Activated naive CD4-positive, alpha-beta T cell treated with anti-CD3 and anti-CD28 coated beads for 36 hours (primary cell): Measurements from ENCODE around the gene KAT6B. TPM values are rescaled to one million over a fixed set of nuclear protein-coding genes. Genes with fewer than 3 reads are reported as not detected.

Source experiments
- CTCF ChIA-PET: fragments of 350-600 bp; sonication (Branson Sonifier 250); formaldehyde crosslinking; loops from one replicate; lab custom pipeline; 2021; ENCODE audit warnings: antibody characterized with exemption; lab: Charles Lee
- DNase-seq: peaks from one replicate; pipeline ENCODE4 v3.0.0-alpha.2; 2020
- H3K27ac Mint-ChIP-seq: one replicate; pipeline ENCODE4 v1.8.0; 2021; ENCODE audit warnings: mild to moderate bottlenecking, mixed read lengths
- H3K27me3 Mint-ChIP-seq: one replicate; pipeline ENCODE4 v1.8.0; 2021; ENCODE audit warnings: low read depth, mixed read lengths
- H3K36me3 Mint-ChIP-seq: one replicate; pipeline ENCODE4 v1.8.0; 2021; ENCODE audit warnings: low read depth, mixed read lengths
- H3K4me1 Mint-ChIP-seq: one replicate; pipeline ENCODE4 v1.8.0; 2021; ENCODE audit warnings: low read depth, mixed read lengths
- H3K4me3 Mint-ChIP-seq: one replicate; pipeline ENCODE4 v1.8.0; 2021; ENCODE audit warnings: mild to moderate bottlenecking, moderate library complexity, mixed read lengths
- H3K9me3 Mint-ChIP-seq: one replicate; pipeline ENCODE4 v1.8.0; 2021; ENCODE audit warnings: mixed read lengths
- intact Hi-C: fragments of 100-400 bp; cut with micrococcal nuclease; formaldehyde crosslinking; loops from one replicate; pipeline ENCODE4 v1.15.1; 2023
- total RNA-seq, 2 experiments: library from RNA; stranded (reverse); gene quantifications; one replicate each; pipeline ENCODE4 v1.2.3, GENCODE V29; 2021

Gene KAT6B
- total RNA-seq, 2 experiments from 2014 or later, result 17.3 to 17.9 TPM

DNA sequence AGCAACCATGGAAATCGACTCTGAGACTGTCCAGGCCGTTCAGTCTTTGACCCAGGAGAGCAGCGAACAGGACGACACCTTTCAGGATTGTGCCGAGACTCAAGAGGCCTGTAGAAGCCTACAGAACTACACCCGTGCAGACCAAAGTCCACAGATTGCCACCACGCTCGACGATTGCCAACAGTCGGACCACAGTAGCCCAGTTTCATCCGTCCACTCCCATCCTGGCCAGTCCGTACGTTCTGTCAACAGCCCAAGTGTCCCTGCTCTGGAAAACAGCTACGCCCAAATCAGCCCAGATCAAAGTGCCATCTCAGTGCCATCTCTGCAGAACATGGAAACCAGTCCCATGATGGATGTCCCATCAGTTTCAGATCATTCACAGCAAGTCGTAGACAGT is 203.0 kb downstream of the KAT6B start:
- no peak for DNase-seq
- peaks cover 14% of the 10 kb centered on the region for H3K4me1 Mint-ChIP-seq
- no peak overlapping the region for H3K27ac Mint-ChIP-seq
- H3K9me3 Mint-ChIP-seq, result no peaks in the 10 kb centered on the region
- H3K27me3 Mint-ChIP-seq, result no peaks in the 10 kb centered on the region
- H3K36me3 Mint-ChIP-seq, result peaks cover 13% of the 10 kb centered on the region
- no peak overlapping the region for H3K4me3 Mint-ChIP-seq
- CTCF ChIA-PET, result interaction anchor here (0.6 kb wide), 2 partner anchors 23 to 699 kb away, joined by 3 to 9 read pairs; no protein-coding TSS in a partner anchor
- intact Hi-C loops, result no loop called here

DNA sequence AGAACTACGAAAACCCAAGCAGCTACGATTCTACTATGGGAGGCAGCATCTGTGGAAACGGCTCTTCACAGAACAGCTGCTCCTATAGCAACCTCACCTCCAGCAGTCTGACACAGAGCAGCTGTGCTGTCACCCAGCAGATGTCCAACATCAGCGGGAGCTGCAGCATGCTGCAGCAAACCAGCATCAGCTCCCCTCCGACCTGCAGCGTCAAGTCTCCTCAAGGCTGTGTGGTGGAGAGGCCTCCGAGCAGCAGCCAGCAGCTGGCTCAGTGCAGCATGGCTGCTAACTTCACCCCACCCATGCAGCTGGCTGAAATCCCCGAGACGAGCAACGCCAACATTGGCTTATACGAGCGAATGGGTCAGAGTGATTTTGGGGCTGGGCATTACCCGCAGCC is 203.5 kb downstream of the KAT6B start:
- H3K36me3 Mint-ChIP-seq, result peaks cover 13% of the 10 kb centered on the region
- H3K4me3 Mint-ChIP-seq, result no peak overlapping the region
- no peak overlapping the region for H3K27ac Mint-ChIP-seq
- no peaks in the 10 kb centered on the region for H3K9me3 Mint-ChIP-seq
- DNase-seq, result no peak
- intact Hi-C loops, result no loop called here
- CTCF ChIA-PET, result no interaction called here
- H3K27me3 Mint-ChIP-seq, result no peaks in the 10 kb centered on the region
- peaks cover 18% of the 10 kb centered on the region for H3K4me1 Mint-ChIP-seq

DNA sequence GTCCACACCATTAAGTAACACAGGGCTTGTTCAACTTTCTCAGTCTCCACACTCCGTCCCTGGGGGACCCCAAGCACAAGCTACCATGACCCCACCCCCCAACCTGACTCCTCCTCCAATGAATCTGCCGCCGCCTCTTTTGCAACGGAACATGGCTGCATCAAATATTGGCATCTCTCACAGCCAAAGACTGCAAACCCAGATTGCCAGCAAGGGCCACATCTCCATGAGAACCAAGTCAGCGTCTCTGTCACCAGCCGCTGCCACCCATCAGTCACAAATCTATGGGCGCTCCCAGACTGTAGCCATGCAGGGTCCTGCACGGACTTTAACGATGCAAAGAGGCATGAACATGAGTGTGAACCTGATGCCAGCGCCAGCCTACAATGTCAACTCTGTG is 204.0 kb downstream of the KAT6B start:
- H3K36me3 Mint-ChIP-seq, result peaks cover 12% of the 10 kb centered on the region
- CTCF ChIA-PET, result no interaction called here

DNA sequence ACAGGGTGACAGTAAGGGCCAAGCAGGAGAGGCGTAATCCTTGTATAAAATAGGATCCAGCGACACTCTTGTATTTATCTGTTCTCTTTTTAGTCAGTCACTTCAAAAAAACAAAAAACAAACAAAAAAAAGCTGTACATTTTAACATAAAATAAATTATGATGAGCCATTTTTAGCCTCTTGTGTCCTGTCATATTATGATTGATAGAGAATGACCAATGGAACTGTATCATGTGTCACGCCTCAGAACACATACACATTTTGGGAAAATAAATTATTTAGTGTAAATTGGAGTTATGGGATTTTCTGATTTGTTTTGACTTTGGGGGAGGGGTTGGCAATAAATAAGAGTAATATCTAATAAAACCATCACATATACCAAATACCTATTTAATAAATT is 205.7 kb downstream of the KAT6B start:
- Mint-ChIP-seq H3K27me3 (no peaks in the 10 kb centered on the region), H3K4me1 (peaks cover 40% of the 10 kb centered on the region), H3K4me3 (no peak overlapping the region), H3K9me3 (no peaks in the 10 kb centered on the region), H3K27ac (no peak overlapping the region), H3K36me3 (peaks cover 9% of the 10 kb centered on the region)
- no peak for DNase-seq
- intact Hi-C loops, result no loop called here
- CTCF ChIA-PET, result interaction anchor here (0.6 to 1.2 kb wide), 5 partner anchors 12 to 265 kb away, joined by 3 to 8 read pairs (median 3); partner anchors contain the start of gene COMTD1

More for the DNA sequence above, 204.0 kb downstream of the KAT6B start:
- Mint-ChIP-seq H3K4me1 (peaks cover 23% of the 10 kb centered on the region), H3K27ac (no peak overlapping the region), H3K4me3 (no peak overlapping the region), H3K9me3 (no peaks in the 10 kb centered on the region), H3K27me3 (no peaks in the 10 kb centered on the region)
- intact Hi-C loops, result no loop called here
- no peak for DNase-seq

DNA sequence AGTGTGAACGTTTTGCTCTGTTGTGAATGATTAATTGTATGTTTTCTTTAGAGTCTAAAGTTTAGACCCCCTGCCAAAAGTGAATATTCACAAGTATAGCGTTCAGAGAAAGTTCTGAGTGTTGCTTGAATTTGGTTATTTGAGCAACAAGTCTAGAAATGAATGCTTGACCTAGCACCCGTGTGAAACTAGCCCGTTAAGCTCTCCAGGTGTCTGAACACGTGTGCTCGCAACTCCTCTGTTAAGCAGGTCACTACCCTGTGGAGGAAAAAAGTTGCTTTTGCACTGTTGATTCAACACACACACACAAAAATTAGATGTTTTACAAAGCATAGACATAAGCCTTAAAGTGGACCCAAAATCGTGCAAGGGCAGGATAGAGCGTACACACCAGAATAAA is 206.4 kb downstream of the KAT6B start:
- DNase-seq, result no peak
- CTCF ChIA-PET, result no interaction called here
- intact Hi-C loops, result no loop called here
- Mint-ChIP-seq H3K36me3 (peaks cover 9% of the 10 kb centered on the region), H3K27me3 (no peaks in the 10 kb centered on the region), H3K4me3 (no peak overlapping the region), H3K9me3 (no peaks in the 10 kb centered on the region), H3K27ac (no peak overlapping the region), H3K4me1 (peaks cover 46% of the 10 kb centered on the region)

GRCh38 chr10:75033399-75034130 is 207.2 kb downstream of the KAT6B start:
- no peak overlapping the region for H3K4me3 Mint-ChIP-seq
- CTCF ChIA-PET, result interaction anchor here (1.3 to 1.6 kb wide), 2 partner anchors 10 to 202 kb away, joined by 4 read pairs; partner anchors contain the start of gene COMTD1
- no peak for DNase-seq
- peak overlapping the region; percentile 88 for H3K27ac Mint-ChIP-seq
- H3K36me3 Mint-ChIP-seq, result peaks cover 6% of the 10 kb centered on the region
- no peaks in the 10 kb centered on the region for H3K9me3 Mint-ChIP-seq
- no peaks in the 10 kb centered on the region for H3K27me3 Mint-ChIP-seq
- peaks cover 53% of the 10 kb centered on the region for H3K4me1 Mint-ChIP-seq
- intact Hi-C loops, result loop anchor here (1.0 kb wide), 1 partner anchor 9 kb away; no protein-coding TSS in a partner anchor

DNA sequence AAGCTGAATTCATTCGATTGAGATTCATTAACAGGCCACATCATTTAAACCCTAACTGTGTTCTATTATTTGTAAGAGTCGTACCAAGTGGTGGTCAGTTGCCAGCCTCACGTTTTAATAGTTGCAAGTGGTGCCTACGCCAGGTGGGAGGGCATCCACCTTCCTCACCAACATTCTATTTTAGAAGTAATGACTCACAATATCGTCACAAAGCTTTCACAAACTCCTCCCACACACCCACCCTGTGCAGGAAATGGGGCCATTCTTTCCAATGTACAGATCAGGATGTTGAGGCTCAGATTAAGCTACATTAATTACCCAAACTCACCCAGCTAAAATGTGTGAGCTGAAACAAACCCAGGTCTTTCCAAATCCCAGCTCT is 207.7 kb downstream of the KAT6B start:
- intact Hi-C loops, result loop anchor here (1.0 kb wide), 1 partner anchor 8 kb away; no protein-coding TSS in a partner anchor
- H3K9me3 Mint-ChIP-seq, result no peaks in the 10 kb centered on the region
- CTCF ChIA-PET, result interaction anchor here (1.3 to 1.6 kb wide), 2 partner anchors 9 to 201 kb away, joined by 4 read pairs; partner anchors contain the start of gene COMTD1
- no peaks in the 10 kb centered on the region for H3K27me3 Mint-ChIP-seq
- DNase-seq, result peak; percentile 77
- peaks cover 53% of the 10 kb centered on the region for H3K4me1 Mint-ChIP-seq
- H3K36me3 Mint-ChIP-seq, result peaks cover 3% of the 10 kb centered on the region
- H3K4me3 Mint-ChIP-seq, result no peak overlapping the region
- H3K27ac Mint-ChIP-seq, result peak overlapping the region; percentile 88

DNA sequence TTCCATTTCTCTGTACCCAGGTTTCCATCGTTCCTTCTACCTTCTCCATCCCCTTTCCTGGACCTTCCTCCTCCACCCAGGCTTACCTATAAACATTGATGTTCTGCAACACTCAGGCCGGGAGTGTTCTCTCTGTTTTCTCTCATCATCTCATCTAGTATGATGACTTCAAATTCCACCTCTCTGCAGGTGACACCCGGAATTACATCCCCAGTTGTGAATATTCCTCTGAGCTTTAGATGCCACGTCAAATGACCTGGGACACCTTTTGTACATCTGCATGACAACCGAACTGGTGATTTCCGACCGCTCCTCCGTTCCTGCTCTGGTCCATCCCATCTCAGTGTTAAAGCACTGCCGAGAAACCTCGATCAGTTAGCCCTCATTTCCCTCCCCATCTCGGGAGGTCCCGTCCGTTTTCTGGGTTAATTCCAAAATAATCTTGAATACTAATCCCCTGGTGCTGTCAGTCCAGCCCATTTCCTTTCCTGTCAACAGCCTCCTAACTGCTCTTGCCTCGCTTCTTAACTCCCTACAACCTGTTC is 208.4 kb downstream of the KAT6B start:
- intact Hi-C loops, result loop anchor here (1.0 kb wide), 1 partner anchor 8 kb away; no protein-coding TSS in a partner anchor
- Mint-ChIP-seq H3K27me3 (no peaks in the 10 kb centered on the region), H3K27ac (peak overlapping the region; percentile 88), H3K9me3 (no peaks in the 10 kb centered on the region), H3K4me3 (no peak overlapping the region), H3K4me1 (peaks cover 53% of the 10 kb centered on the region), H3K36me3 (peaks cover 3% of the 10 kb centered on the region)
- DNase-seq, result no peak
- CTCF ChIA-PET, result interaction anchor here (1.3 to 1.6 kb wide), 2 partner anchors 9 to 201 kb away, joined by 4 read pairs; partner anchors contain the start of gene COMTD1

DNA sequence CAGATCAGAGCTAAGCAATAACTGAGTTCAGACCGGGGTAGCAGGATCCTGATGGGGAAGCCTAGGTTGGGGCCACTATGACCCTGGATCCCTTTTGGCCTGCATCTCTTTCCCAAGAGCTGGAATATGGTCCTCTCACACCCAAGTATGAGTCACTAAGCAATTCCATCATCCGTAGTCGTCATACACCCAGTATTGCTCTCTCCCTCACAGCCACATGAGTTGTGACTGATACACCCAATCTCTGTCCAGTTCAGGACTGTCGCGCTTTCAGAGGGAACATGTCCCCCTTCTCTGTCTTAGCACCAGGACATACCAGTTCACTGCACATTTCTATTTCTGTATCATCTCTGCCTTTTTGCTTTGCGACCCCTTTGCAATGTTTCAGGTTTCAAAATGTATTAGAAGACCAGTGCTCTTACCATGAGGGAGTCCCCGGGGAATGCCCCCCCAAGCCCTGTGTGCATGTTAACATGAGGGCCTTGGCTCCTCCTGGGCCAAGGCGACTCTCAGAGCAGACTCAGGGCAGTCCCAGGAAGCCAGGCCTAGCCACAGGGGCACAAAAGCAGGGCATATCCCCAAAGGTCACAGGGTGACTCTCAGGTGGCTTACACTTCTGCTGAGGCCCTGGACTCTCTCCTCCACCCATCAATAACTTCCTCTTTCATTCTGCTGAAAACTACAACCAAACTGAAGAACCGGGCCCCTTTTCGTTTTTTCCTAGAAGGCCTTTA is 209.7 kb downstream of the KAT6B start:
- CTCF ChIA-PET, result interaction anchor here (0.6 to 1.6 kb wide), 2 partner anchors 9 to 585 kb away, joined by 3 to 5 read pairs; no protein-coding TSS in a partner anchor
- no peaks in the 10 kb centered on the region for H3K36me3 Mint-ChIP-seq
- H3K4me3 Mint-ChIP-seq, result no peak overlapping the region
- H3K4me1 Mint-ChIP-seq, result peaks cover 53% of the 10 kb centered on the region
- peak overlapping the region; percentile 48 for H3K27ac Mint-ChIP-seq
- DNase-seq, result peak; percentile 66
- intact Hi-C loops, result no loop called here
- no peaks in the 10 kb centered on the region for H3K9me3 Mint-ChIP-seq
- H3K27me3 Mint-ChIP-seq, result no peaks in the 10 kb centered on the region

GRCh38 chr10:75037171-75038153 is 211.1 kb downstream of the KAT6B start:
- Mint-ChIP-seq H3K27ac (peak overlapping the region; percentile 69), H3K27me3 (no peaks in the 10 kb centered on the region), H3K9me3 (no peaks in the 10 kb centered on the region), H3K4me3 (no peak overlapping the region), H3K4me1 (peaks cover 64% of the 10 kb centered on the region), H3K36me3 (no peaks in the 10 kb centered on the region)
- CTCF ChIA-PET, result interaction anchor here (1.6 kb wide), 1 partner anchor 10 kb away, joined by 5 read pairs; no protein-coding TSS in a partner anchor
- no peak for DNase-seq
- intact Hi-C loops, result no loop called here

DNA sequence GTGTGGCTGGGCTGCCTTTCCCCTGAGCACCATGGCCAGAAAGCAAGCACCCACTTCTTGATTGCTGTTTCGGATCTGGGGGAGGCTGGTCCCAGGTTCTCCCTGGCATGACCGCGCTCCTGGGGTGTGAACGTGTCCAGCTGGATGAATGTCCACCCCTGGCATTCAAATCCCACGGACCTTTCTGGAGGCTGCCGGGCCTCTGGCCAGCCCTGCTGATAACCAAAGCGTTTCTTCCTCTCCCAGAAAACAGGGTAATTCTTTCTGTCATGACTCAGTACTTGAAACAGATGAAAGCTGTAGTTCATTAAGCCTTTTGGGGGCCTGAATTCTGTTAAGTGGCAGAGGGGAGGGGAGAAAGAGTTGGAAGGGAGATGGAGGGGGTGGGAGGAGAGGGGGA is 211.9 kb downstream of the KAT6B start:
- H3K4me1 Mint-ChIP-seq, result peaks cover 69% of the 10 kb centered on the region
- H3K4me3 Mint-ChIP-seq, result no peak overlapping the region
- no peaks in the 10 kb centered on the region for H3K27me3 Mint-ChIP-seq
- DNase-seq, result no peak
- no peaks in the 10 kb centered on the region for H3K9me3 Mint-ChIP-seq
- CTCF ChIA-PET, result no interaction called here
- intact Hi-C loops, result no loop called here
- H3K27ac Mint-ChIP-seq, result no peak overlapping the region
- no peaks in the 10 kb centered on the region for H3K36me3 Mint-ChIP-seq
